ENCODE data around the gene FRK.

FRK gene

DNA sequence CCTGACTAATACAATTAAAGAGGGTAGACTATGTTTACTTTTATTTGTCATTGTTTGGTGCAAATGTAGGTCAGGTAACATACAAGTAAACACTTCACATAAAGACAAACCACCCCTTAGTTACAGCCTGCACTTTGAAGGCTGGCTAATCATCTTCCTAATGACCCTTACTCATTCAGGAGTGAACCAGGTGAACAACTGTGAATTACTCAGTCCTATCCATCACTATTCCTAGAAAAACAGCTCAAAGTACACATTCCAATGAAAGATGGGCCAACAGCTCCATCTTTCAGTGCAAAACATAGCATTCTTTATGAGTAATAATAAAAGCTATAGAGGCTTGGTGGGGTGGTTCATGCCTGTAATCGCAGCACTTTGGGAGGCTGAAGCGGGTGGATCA is 78.2 kb downstream of the FRK start:
- no peak for DNase-seq
- Histone ChIP-seq H3K27ac (no peak overlapping the region), H3K4me3 (ENCODE audit: low read depth, low read length) (no peak overlapping the region), H3K27me3 (replicated peaks) (no peaks in the 10 kb centered on the region), H3K36me3 (replicated peaks) (no peaks in the 10 kb centered on the region)
- in situ Hi-C loops (cut with HindIII; ENCODE audit: low pct_ligation_motif_present, low sequenced_read_pairs): no loop called here
- TF ChIP-seq, protein P1, sequence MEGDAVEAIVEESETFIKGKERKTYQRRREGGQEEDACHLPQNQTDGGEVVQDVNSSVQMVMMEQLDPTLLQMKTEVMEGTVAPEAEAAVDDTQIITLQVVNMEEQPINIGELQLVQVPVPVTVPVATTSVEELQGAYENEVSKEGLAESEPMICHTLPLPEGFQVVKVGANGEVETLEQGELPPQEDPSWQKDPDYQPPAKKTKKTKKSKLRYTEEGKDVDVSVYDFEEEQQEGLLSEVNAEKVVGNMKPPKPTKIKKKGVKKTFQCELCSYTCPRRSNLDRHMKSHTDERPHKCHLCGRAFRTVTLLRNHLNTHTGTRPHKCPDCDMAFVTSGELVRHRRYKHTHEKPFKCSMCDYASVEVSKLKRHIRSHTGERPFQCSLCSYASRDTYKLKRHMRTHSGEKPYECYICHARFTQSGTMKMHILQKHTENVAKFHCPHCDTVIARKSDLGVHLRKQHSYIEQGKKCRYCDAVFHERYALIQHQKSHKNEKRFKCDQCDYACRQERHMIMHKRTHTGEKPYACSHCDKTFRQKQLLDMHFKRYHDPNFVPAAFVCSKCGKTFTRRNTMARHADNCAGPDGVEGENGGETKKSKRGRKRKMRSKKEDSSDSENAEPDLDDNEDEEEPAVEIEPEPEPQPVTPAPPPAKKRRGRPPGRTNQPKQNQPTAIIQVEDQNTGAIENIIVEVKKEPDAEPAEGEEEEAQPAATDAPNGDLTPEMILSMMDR (IDR thresholded peaks at IDR 0.05; ENCODE audit: low read depth, low read length, missing control alignments): no peak

DNA sequence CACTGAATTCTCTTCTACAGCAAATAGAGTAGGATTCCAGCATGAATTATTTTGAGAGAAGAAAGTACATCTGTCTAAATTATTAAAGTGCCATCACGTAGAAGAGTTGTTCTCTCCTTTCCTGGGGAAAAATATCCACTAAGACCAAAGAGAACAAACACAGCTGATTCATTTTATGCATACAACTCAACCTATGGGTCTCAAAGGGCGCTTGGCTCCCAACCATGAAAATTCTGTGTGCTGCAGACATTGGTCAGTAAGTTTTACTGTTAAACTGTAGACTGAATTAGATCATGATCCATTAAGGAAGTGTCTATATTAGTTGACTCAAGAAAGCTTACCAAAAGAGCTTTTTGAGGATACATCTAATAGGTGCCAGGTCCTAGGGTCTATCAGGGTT is 83.5 kb downstream of the FRK start:
- Histone ChIP-seq H3K27me3 (replicated peaks) (no peaks in the 10 kb centered on the region), H3K4me3 (ENCODE audit: low read depth, low read length) (no peak overlapping the region), H3K27ac (no peak overlapping the region), H3K36me3 (replicated peaks) (no peaks in the 10 kb centered on the region)
- no peak for DNase-seq
- TF ChIP-seq, protein P1 (IDR thresholded peaks at IDR 0.05; ENCODE audit: low read depth, low read length, missing control alignments): no peak
- in situ Hi-C loops (cut with HindIII; ENCODE audit: low pct_ligation_motif_present, low sequenced_read_pairs): no loop called here

DNA sequence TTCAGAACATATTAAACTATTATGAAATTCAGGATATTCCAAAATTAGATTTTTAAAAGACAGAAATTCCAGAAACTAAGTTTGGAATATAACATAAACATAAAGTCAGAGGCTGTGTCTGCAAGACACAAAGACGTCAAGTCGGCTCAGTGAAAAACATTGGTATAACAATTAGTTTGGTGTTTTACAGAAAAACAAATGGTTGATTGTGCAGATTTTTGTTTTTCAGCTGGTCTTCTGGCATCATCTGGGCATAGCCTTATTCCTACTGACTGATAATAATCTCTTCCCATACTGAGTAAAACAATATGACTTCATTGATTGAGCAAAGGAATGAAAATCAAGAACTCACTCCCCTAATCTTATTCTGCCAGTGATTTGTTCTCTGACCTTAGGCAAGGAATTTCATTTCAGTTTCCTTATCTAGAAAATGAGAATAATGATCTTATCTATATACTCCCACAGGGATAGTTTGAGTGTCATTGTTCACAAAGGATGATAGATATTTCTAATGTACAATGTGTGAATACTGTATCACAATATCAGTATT is 84.3 kb downstream of the FRK start:
- no peaks in the 10 kb centered on the region for H3K36me3 ChIP-seq (replicated peaks)
- H3K27ac ChIP-seq: no peak overlapping the region
- H3K4me3 ChIP-seq (ENCODE audit: low read depth, low read length): no peak overlapping the region
- H3K27me3 ChIP-seq (replicated peaks): no peaks in the 10 kb centered on the region
- in situ Hi-C loops (cut with HindIII; ENCODE audit: low pct_ligation_motif_present, low sequenced_read_pairs): no loop called here
- DNase-seq: no peak
- TF ChIP-seq, protein P1 (IDR thresholded peaks at IDR 0.05; ENCODE audit: low read depth, low read length, missing control alignments): no peak

DNA sequence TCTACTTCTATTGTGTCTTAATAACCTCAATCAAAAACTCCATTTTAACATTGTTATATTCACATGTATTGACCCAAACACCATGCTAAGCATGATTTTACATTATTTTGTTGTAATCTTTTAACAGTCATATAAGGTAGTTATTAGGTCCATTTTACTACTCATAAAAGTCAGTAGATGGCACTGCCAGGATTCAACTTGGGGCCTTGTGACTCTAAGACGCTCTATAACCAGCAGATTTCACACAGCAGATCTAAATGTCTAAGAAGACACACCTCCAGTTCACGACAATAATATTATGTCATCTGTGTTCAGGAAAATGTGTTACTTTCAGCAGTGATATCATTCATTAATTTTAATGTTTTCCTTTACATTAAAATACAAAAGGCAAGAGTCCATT is 88.0 kb downstream of the FRK start:
- H3K36me3 ChIP-seq (replicated peaks): no peaks in the 10 kb centered on the region
- TF ChIP-seq, protein P1 (IDR thresholded peaks at IDR 0.05; ENCODE audit: low read depth, low read length, missing control alignments): no peak
- no peak overlapping the region for H3K27ac ChIP-seq
- DNase-seq: no peak
- H3K4me3 ChIP-seq (ENCODE audit: low read depth, low read length): no peak overlapping the region
- in situ Hi-C loops (cut with HindIII; ENCODE audit: low pct_ligation_motif_present, low sequenced_read_pairs): no loop called here
- H3K27me3 ChIP-seq (replicated peaks): no peaks in the 10 kb centered on the region

DNA sequence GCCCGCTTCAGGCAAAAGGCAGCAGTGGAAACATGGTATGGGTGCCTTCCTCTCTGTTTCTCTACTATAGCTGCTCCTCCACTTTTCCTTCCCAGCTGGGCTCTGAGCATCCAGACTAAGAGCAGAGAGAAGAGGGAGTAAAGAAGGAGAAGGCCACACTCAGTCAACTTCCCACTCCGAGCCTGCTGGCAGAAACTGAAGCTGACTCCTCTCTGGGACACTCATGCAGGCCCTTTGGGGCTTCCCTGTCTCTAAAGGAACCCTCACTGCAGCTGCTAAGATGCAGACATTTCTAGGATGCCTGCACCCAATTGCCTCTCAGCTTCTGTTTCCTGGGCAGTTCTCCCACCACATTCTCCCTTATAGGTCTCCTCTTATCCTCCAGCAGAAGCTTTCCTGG is 88.9 kb downstream of the FRK start:
- H3K27ac ChIP-seq: no peak overlapping the region
- DNase-seq: no peak
- H3K4me3 ChIP-seq (ENCODE audit: low read depth, low read length): no peak overlapping the region
- TF ChIP-seq, protein P1 (IDR thresholded peaks at IDR 0.05; ENCODE audit: low read depth, low read length, missing control alignments): no peak
- H3K27me3 ChIP-seq (replicated peaks): no peaks in the 10 kb centered on the region
- H3K36me3 ChIP-seq (replicated peaks): no peaks in the 10 kb centered on the region
- in situ Hi-C loops (cut with HindIII; ENCODE audit: low pct_ligation_motif_present, low sequenced_read_pairs): no loop called here

DNA sequence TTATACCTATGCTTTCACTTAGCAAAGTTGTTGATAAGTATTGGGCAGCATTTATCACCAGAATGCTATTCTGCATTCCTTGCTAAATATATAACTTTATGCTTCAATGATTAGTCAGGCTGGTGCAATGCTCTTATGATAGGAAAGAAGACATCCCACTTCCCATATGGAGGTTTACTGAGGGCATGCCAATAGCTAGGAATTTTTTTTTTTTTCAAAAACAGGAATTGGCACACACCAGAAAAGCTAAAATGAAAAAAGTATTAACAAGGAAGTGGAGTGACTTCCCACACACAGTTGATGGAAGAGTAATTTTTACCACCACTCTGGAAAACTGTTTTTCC is 90.8 kb downstream of the FRK start:
- no peak for DNase-seq
- in situ Hi-C loops (cut with HindIII; ENCODE audit: low pct_ligation_motif_present, low sequenced_read_pairs): no loop called here
- Histone ChIP-seq H3K4me3 (ENCODE audit: low read depth, low read length) (no peak overlapping the region), H3K36me3 (replicated peaks) (no peaks in the 10 kb centered on the region), H3K27ac (no peak overlapping the region), H3K27me3 (replicated peaks) (no peaks in the 10 kb centered on the region)
- TF ChIP-seq, protein P1 (IDR thresholded peaks at IDR 0.05; ENCODE audit: low read depth, low read length, missing control alignments): no peak

All from brain microvascular endothelial cell (primary cell).